DND-41 (cell line): ENCODE data around the gene CASD1.

Experiments
- EZH2 ChIP-seq: IDR thresholded peaks from 3 replicates; pipeline ENCODE4 v1.6.1; 2012; ENCODE audit warnings: borderline replicate concordance, low read depth, mild to moderate bottlenecking, moderate library complexity, low read length, inconsistent platforms; ENCODE audit not compliant: severe bottlenecking
- TF ChIP-seq, protein P1 (sequence below): IDR thresholded peaks from 2 replicates; pipeline ENCODE4 v1.5.1; 2012; ENCODE audit warnings: borderline replicate concordance, low read length, moderate library complexity, mild to moderate bottlenecking; ENCODE audit not compliant: poor library complexity, severe bottlenecking; ENCODE audit errors: extremely low read depth

DNA sequence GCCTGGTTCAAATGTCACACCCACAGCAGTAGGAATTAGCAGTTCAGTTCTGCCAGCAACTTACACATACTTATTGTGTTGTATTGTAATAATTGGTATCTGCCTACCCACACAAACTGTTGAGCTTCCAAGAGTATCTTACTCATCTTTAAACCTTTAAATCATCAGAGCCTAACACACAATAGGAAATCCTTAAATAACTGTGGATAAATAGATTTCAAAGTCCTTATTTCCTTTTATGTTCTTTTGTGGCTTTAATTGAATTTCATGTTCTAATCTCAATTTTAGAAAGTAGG lies 3.9 kb downstream of the CASD1 start:
- TF ChIP-seq, protein P1, sequence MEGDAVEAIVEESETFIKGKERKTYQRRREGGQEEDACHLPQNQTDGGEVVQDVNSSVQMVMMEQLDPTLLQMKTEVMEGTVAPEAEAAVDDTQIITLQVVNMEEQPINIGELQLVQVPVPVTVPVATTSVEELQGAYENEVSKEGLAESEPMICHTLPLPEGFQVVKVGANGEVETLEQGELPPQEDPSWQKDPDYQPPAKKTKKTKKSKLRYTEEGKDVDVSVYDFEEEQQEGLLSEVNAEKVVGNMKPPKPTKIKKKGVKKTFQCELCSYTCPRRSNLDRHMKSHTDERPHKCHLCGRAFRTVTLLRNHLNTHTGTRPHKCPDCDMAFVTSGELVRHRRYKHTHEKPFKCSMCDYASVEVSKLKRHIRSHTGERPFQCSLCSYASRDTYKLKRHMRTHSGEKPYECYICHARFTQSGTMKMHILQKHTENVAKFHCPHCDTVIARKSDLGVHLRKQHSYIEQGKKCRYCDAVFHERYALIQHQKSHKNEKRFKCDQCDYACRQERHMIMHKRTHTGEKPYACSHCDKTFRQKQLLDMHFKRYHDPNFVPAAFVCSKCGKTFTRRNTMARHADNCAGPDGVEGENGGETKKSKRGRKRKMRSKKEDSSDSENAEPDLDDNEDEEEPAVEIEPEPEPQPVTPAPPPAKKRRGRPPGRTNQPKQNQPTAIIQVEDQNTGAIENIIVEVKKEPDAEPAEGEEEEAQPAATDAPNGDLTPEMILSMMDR, result no peak
- TF ChIP-seq EZH2, result no peak
